RWPE2 (cell line): ENCODE measurements around the gene PXT1.

Source experiments
- ATAC-seq: fragments of 200-7000 bp; cut with Tn5 transposase; 3 replicates; pipeline ENCODE4 v1.9.1; 2021; ENCODE audit warnings: low read depth
- DNase-seq: peaks from one replicate; pipeline ENCODE4 v3.0.0-alpha.2; 2020; ENCODE audit warnings: low spot score
- H3K27ac ChIP-seq: fragments of 450-650 bp; 2 replicates; pipeline ENCODE4 v1.5.1; 2017; ENCODE audit warnings: mild to moderate bottlenecking; ENCODE audit not compliant: poor library complexity, severe bottlenecking
- H3K27me3 ChIP-seq: fragments of 250-450 bp; sonication (Bioruptor Pico); 2 replicates; pipeline ENCODE4 v1.5.1; 2021; ENCODE audit warnings: mild to moderate bottlenecking, moderate library complexity; ENCODE audit not compliant: insufficient read depth, poor library complexity, severe bottlenecking
- H3K36me3 ChIP-seq: fragments of 250-450 bp; sonication (Bioruptor Pico); 2 replicates; pipeline ENCODE4 v1.5.1; 2020; ENCODE audit warnings: low read depth, mild to moderate bottlenecking, moderate library complexity
- H3K4me1 ChIP-seq: fragments of 250-450 bp; sonication (Bioruptor Pico); 2 replicates; pipeline ENCODE4 v1.5.1; 2021; ENCODE audit warnings: mild to moderate bottlenecking, moderate library complexity; ENCODE audit not compliant: insufficient read depth, poor library complexity, severe bottlenecking
- H3K4me3 ChIP-seq: fragments of 250-450 bp; sonication (Bioruptor Pico); 2 replicates; pipeline ENCODE4 v1.5.1; 2021; ENCODE audit warnings: mild to moderate bottlenecking, moderate library complexity; ENCODE audit not compliant: severe bottlenecking
- H3K9me3 ChIP-seq: fragments of 250-450 bp; sonication (Bioruptor Pico); 2 replicates; pipeline ENCODE4 v1.5.1; 2021; ENCODE audit warnings: mild to moderate bottlenecking, moderate library complexity; ENCODE audit not compliant: severe bottlenecking
- CTCF ChIP-seq: fragments of 450-650 bp; IDR thresholded peaks from one replicate; pipeline ENCODE4 v1.5.1; 2017; ENCODE audit warnings: mild to moderate bottlenecking, moderate library complexity; ENCODE audit not compliant: poor library complexity, severe bottlenecking

PXT1 gene

GRCh38 chr6:36377594-36377993 lies 65.1 kb downstream of the PXT1 start:
- no peak overlapping the region for H3K27ac ChIP-seq
- H3K9me3 ChIP-seq = no peaks in the 10 kb centered on the region

GRCh38 chr6:36376742-36377141 lies 65.9 kb downstream of the PXT1 start:
- TF ChIP-seq CTCF = no peak
- H3K27ac ChIP-seq = no peak overlapping the region
- H3K4me1 ChIP-seq = no peaks in the 10 kb centered on the region
- H3K27me3 ChIP-seq = no peaks in the 10 kb centered on the region
- H3K4me3 ChIP-seq = no peak overlapping the region
- ATAC-seq = no peak
- no peaks in the 10 kb centered on the region for H3K36me3 ChIP-seq
- H3K9me3 ChIP-seq = no peaks in the 10 kb centered on the region
- no peak for DNase-seq

More at GRCh38 chr6:36377594-36377993, 65.1 kb downstream of the PXT1 start:
- ATAC-seq = no peak
- Histone ChIP-seq H3K4me1 (no peaks in the 10 kb centered on the region), H3K36me3 (no peaks in the 10 kb centered on the region), H3K4me3 (no peak overlapping the region), H3K27me3 (no peaks in the 10 kb centered on the region)
- DNase-seq = no peak
- TF ChIP-seq CTCF = no peak

- no peak for TF ChIP-seq CTCF
- H3K27ac ChIP-seq = no peak overlapping the region
- H3K27me3 ChIP-seq = no peaks in the 10 kb centered on the region
- H3K4me1 ChIP-seq = no peaks in the 10 kb centered on the region
- no peak for DNase-seq
- no peak overlapping the region for H3K4me3 ChIP-seq
- no peak for ATAC-seq
- no peaks in the 10 kb centered on the region for H3K9me3 ChIP-seq
- H3K36me3 ChIP-seq = no peaks in the 10 kb centered on the region
These were observed 66.5 kb downstream of the PXT1 start for GRCh38 chr6:36376183-36376582.

GRCh38 chr6:36375644-36376155 lies 67.0 kb downstream of the PXT1 start:
- DNase-seq (no peak), ATAC-seq (no peak)
- TF ChIP-seq CTCF = no peak
- Histone ChIP-seq H3K4me1 (no peaks in the 10 kb centered on the region), H3K36me3 (no peaks in the 10 kb centered on the region), H3K27me3 (no peaks in the 10 kb centered on the region), H3K27ac (no peak overlapping the region), H3K9me3 (no peaks in the 10 kb centered on the region), H3K4me3 (no peak overlapping the region)

GRCh38 chr6:36374972-36375371 lies 67.7 kb downstream of the PXT1 start:
- H3K4me3 ChIP-seq = no peak overlapping the region
- H3K4me1 ChIP-seq = no peaks in the 10 kb centered on the region
- no peak overlapping the region for H3K27ac ChIP-seq
- no peaks in the 10 kb centered on the region for H3K36me3 ChIP-seq
- H3K27me3 ChIP-seq = no peaks in the 10 kb centered on the region
- no peaks in the 10 kb centered on the region for H3K9me3 ChIP-seq
- no peak for ATAC-seq
- DNase-seq = no peak
- no peak for TF ChIP-seq CTCF
